HG03159 (cell line): ENCODE results near the gene RPAP2.
"Not testable (repeated sequence)": the region's sequence is repeated elsewhere in the genome, so short reads cannot be mapped to it uniquely, and the experiment has no call there.

ENCODE experiments used
- ATAC-seq: cut with Tn5 transposase; IDR thresholded peaks from one replicate; pipeline ENCODE4 v1.9.1; 2021; ENCODE audit warnings: mild to moderate bottlenecking, moderate library complexity; ENCODE audit not compliant: unreplicated experiment

Gene RPAP2

GRCh38 chr1:92374223-92374622 lies 75.4 kb downstream of the RPAP2 start:
- ATAC-seq, result no peak

- no peak for ATAC-seq
These were observed 77.5 kb downstream of the RPAP2 start for GRCh38 chr1:92376345-92376744.

- ATAC-seq, result not testable (repeated sequence)
These were observed 79.1 kb downstream of the RPAP2 start for GRCh38 chr1:92377991-92378390.

- ATAC-seq, result no peak
These were observed 82.0 kb downstream of the RPAP2 start for GRCh38 chr1:92380867-92381266.

GRCh38 chr1:92393966-92394365 lies 95.1 kb downstream of the RPAP2 start:
- not testable (repeated sequence) for ATAC-seq

GRCh38 chr1:92398519-92398918 lies 99.7 kb downstream of the RPAP2 start:
- ATAC-seq, result no peak

GRCh38 chr1:92399076-92399475 lies 100.2 kb downstream of the RPAP2 start:
- ATAC-seq, result peak; percentile 85

GRCh38 chr1:92404661-92405060 lies 105.8 kb downstream of the RPAP2 start:
- ATAC-seq, result no peak

- ATAC-seq, result no peak
These were observed 110.0 kb downstream of the RPAP2 start for GRCh38 chr1:92408825-92409224.

- no peak for ATAC-seq
These were observed 111.2 kb downstream of the RPAP2 start for GRCh38 chr1:92409946-92410549.

- ATAC-seq, result no peak
These were observed 111.8 kb downstream of the RPAP2 start for GRCh38 chr1:92410706-92411105.

- ATAC-seq, result no peak
These were observed 112.7 kb downstream of the RPAP2 start for GRCh38 chr1:92411511-92411910.

- ATAC-seq, result no peak
These were observed 120.8 kb downstream of the RPAP2 start for GRCh38 chr1:92419642-92420041.

GRCh38 chr1:92424381-92424780 lies 125.5 kb downstream of the RPAP2 start:
- ATAC-seq, result no peak

GRCh38 chr1:92425617-92426016 lies 126.8 kb downstream of the RPAP2 start:
- no peak for ATAC-seq

GRCh38 chr1:92430030-92430429 lies 131.2 kb downstream of the RPAP2 start:
- no peak for ATAC-seq

- not testable (repeated sequence) for ATAC-seq
These were observed 135.7 kb downstream of the RPAP2 start for GRCh38 chr1:92434572-92434971.

- no peak for ATAC-seq
These were observed 140.4 kb downstream of the RPAP2 start for GRCh38 chr1:92439291-92439690.

GRCh38 chr1:92441316-92441696 lies 142.4 kb downstream of the RPAP2 start:
- no peak for ATAC-seq

- no peak for ATAC-seq
These were observed 143.0 kb downstream of the RPAP2 start for GRCh38 chr1:92441697-92442342.

GRCh38 chr1:92442351-92442750 lies 143.5 kb downstream of the RPAP2 start:
- ATAC-seq, result no peak

- ATAC-seq, result no peak
These were observed 145.0 kb downstream of the RPAP2 start for GRCh38 chr1:92443893-92444292.

GRCh38 chr1:92444351-92444750 lies 145.5 kb downstream of the RPAP2 start:
- no peak for ATAC-seq
